HEK293T (cell line): ENCODE data around the gene PHF14.

ENCODE experiments used
- CTCF ChIA-PET: fragments of 350-600 bp; formaldehyde crosslinking; extraction: SDS; loops from one replicate; lab custom pipeline; 2021; ENCODE audit warnings: antibody characterized with exemption, inconsistent platforms; lab: Yijun Ruan, JAX
- POLR2A ChIA-PET: fragments of 350-600 bp; formaldehyde crosslinking; extraction: SDS; loops from one replicate; lab custom pipeline; 2020; ENCODE audit warnings: antibody characterized with exemption, inconsistent platforms; lab: Yijun Ruan, JAX
- DNase-seq: peaks from one replicate; pipeline ENCODE4 v3.0.0; 2012; ENCODE audit warnings: mixed read lengths; ENCODE audit errors: extremely low spot score
- ARNT ChIP-seq: fragments of 450-650 bp; IDR thresholded peaks from 2 replicates; pipeline ENCODE4 v1.6.1; 2017; ENCODE audit warnings: mild to moderate bottlenecking
- BHLHE40 ChIP-seq: fragments of 450-650 bp; IDR thresholded peaks from 2 replicates; pipeline ENCODE4 v1.6.1; 2016; ENCODE audit warnings: mild to moderate bottlenecking, moderate library complexity, borderline replicate concordance
- CTBP1 ChIP-seq: fragments of 450-650 bp; IDR thresholded peaks from 2 replicates; pipeline ENCODE4 v1.6.1; 2016; ENCODE audit warnings: borderline replicate concordance
- ELF4 ChIP-seq: fragments of 450-650 bp; IDR thresholded peaks from 2 replicates; pipeline ENCODE4 v1.6.1; 2017; ENCODE audit warnings: antibody characterized with exemption
- FOXA1 ChIP-seq: fragments of 450-650 bp; IDR thresholded peaks from 2 replicates; pipeline ENCODE4 v1.6.1; 2016; ENCODE audit warnings: mild to moderate bottlenecking
- FOXK2 ChIP-seq: fragments of 450-650 bp; IDR thresholded peaks from 2 replicates; pipeline ENCODE4 v1.6.1; 2016; ENCODE audit warnings: mild to moderate bottlenecking
- FOXM1 ChIP-seq: fragments of 450-650 bp; IDR thresholded peaks from 2 replicates; pipeline ENCODE4 v1.6.1; 2017; ENCODE audit warnings: mild to moderate bottlenecking, borderline replicate concordance
- HDGF ChIP-seq: fragments of 450-650 bp; IDR thresholded peaks from 2 replicates; pipeline ENCODE4 v1.6.1; 2017; ENCODE audit warnings: antibody characterized with exemption, borderline replicate concordance
- L3MBTL2 ChIP-seq: fragments of 450-650 bp; conservative IDR thresholded peaks from 2 replicates; pipeline ENCODE4 v1.6.1; 2016; ENCODE audit warnings: mild to moderate bottlenecking
- LEF1 ChIP-seq: fragments of 450-650 bp; IDR thresholded peaks from 2 replicates; pipeline ENCODE4 v1.6.1; 2017; ENCODE audit warnings: mild to moderate bottlenecking, borderline replicate concordance
- NFRKB ChIP-seq: fragments of 450-650 bp; IDR thresholded peaks from 2 replicates; pipeline ENCODE4 v1.6.1; 2016; ENCODE audit warnings: mild to moderate bottlenecking, moderate library complexity
- PKNOX1 ChIP-seq: fragments of 450-650 bp; IDR thresholded peaks from 2 replicates; pipeline ENCODE4 v1.6.1; 2016
- SP1 ChIP-seq: fragments of 450-650 bp; IDR thresholded peaks from 2 replicates; pipeline ENCODE4 v1.6.1; 2017
- SUZ12 ChIP-seq: fragments of 450-650 bp; IDR thresholded peaks from 2 replicates; pipeline ENCODE4 v1.6.1; 2016; ENCODE audit warnings: mild to moderate bottlenecking
- TARDBP ChIP-seq: fragments of 450-650 bp; IDR thresholded peaks from 2 replicates; pipeline ENCODE4 v1.6.1; 2016
- ZNF384 ChIP-seq: fragments of 450-650 bp; IDR thresholded peaks from 2 replicates; pipeline ENCODE4 v1.6.1; 2016

PHF14 gene

GRCh38 chr7:11021468-11021867, 47.8 kb downstream of the PHF14 start:
- ChIA-PET POLR2A (no interaction called here), CTCF (no interaction called here)
- no peak for TF ChIP-seq ZNF384
- no peak for TF ChIP-seq PKNOX1
- no peak for DNase-seq

GRCh38 chr7:11026452-11027359, 53.0 kb downstream of the PHF14 start:
- ChIA-PET POLR2A (no interaction called here), CTCF (interaction anchor here (0.7 kb wide), 1 partner anchor 77 kb away, joined by 3 read pairs; no protein-coding TSS in a partner anchor)
- DNase-seq, result peak; percentile 8
- TF ChIP-seq ARNT (no peak), SUZ12 (no peak), PKNOX1 (peak; percentile 92), ZNF384 (peak; percentile 63)

GRCh38 chr7:11035661-11036060, 62.0 kb downstream of the PHF14 start:
- DNase-seq, result no peak
- POLR2A ChIA-PET, result no interaction called here
- CTCF ChIA-PET, result no interaction called here

GRCh38 chr7:11039974-11040373, 66.3 kb downstream of the PHF14 start:
- no peak for DNase-seq
- POLR2A ChIA-PET, result no interaction called here
- CTCF ChIA-PET, result no interaction called here
- TF ChIP-seq BHLHE40, result no peak
- no peak for TF ChIP-seq HDGF
- TF ChIP-seq SP1, result no peak
- TF ChIP-seq ARNT, result no peak
- TF ChIP-seq LEF1, result no peak
- TF ChIP-seq SUZ12, result no peak
- TF ChIP-seq TARDBP, result no peak
- TF ChIP-seq ZNF384, result no peak
- no peak for TF ChIP-seq FOXA1
- no peak for TF ChIP-seq PKNOX1
- TF ChIP-seq CTBP1, result no peak

More at GRCh38 chr7:11035661-11036060, 62.0 kb downstream of the PHF14 start:
- no peak for TF ChIP-seq FOXK2
- no peak for TF ChIP-seq FOXM1
- no peak for TF ChIP-seq FOXA1
- TF ChIP-seq LEF1, result no peak
- no peak for TF ChIP-seq NFRKB
- no peak for TF ChIP-seq HDGF
- TF ChIP-seq ZNF384, result no peak
- TF ChIP-seq SP1, result no peak
- no peak for TF ChIP-seq PKNOX1
- no peak for TF ChIP-seq BHLHE40
- no peak for TF ChIP-seq L3MBTL2
- no peak for TF ChIP-seq ARNT
- TF ChIP-seq ELF4, result no peak
- TF ChIP-seq CTBP1, result no peak
- TF ChIP-seq TARDBP, result no peak
- no peak for TF ChIP-seq SUZ12

- ChIA-PET CTCF (no interaction called here), POLR2A (no interaction called here)
- TF ChIP-seq ELF4, result no peak
- no peak for TF ChIP-seq BHLHE40
- no peak for TF ChIP-seq HDGF
- no peak for TF ChIP-seq TARDBP
- TF ChIP-seq LEF1, result no peak
- TF ChIP-seq FOXK2, result no peak
- DNase-seq, result no peak
These were observed 80.4 kb downstream of the PHF14 start for GRCh38 chr7:11054033-11054432.

- CTCF ChIA-PET, result no interaction called here
- POLR2A ChIA-PET, result no interaction called here
- no peak for TF ChIP-seq ZNF384
- TF ChIP-seq HDGF, result no peak
- no peak for TF ChIP-seq SUZ12
- no peak for TF ChIP-seq FOXK2
- TF ChIP-seq PKNOX1, result no peak
- TF ChIP-seq FOXM1, result no peak
- no peak for DNase-seq
These were observed 87.2 kb downstream of the PHF14 start for GRCh38 chr7:11060893-11061292.
